SU-DHL-6 (cell line): Measurements from ENCODE around the gene MAP2K3.

Experiments
- H2AFZ ChIP-seq: fragments of 200-600 bp; sonication (generic); 2 replicates; pipeline ENCODE4 v1.6.1; 2014; ENCODE audit warnings: low read depth, mild to moderate bottlenecking, moderate library complexity, mixed read lengths, antibody characterized with exemption, low read length; ENCODE audit not compliant: severe bottlenecking
- H3F3A ChIP-seq: fragments of 200-600 bp; shearing (Covaris generic); 2 replicates; pipeline ENCODE4 v1.6.0; 2016; ENCODE audit warnings: antibody characterized with exemption, mild to moderate bottlenecking; ENCODE audit not compliant: insufficient read depth
- H3K27ac ChIP-seq: fragments of 200-600 bp; sonication (generic); 2 replicates; pipeline ENCODE4 v1.5.1; 2016; ENCODE audit warnings: low read depth, mild to moderate bottlenecking, low read length, moderate library complexity, mixed read lengths
- H3K27me3 ChIP-seq: fragments of 200-600 bp; sonication (generic), shearing (Covaris generic); 2 replicates; pipeline ENCODE4 v1.6.0; 2014; ENCODE audit warnings: mild to moderate bottlenecking, low read length
- H3K36me3 ChIP-seq: fragments of 200-600 bp; sonication (generic); 2 replicates; pipeline ENCODE4 v1.6.1; 2014; ENCODE audit warnings: mild to moderate bottlenecking, low read length, mixed read lengths
- H3K4me2 ChIP-seq: fragments of 300-600, 200-600 bp; shearing (Covaris generic), sonication (generic); 2 replicates; pipeline ENCODE4 v1.6.0; 2014; ENCODE audit warnings: low read length, low read depth, mild to moderate bottlenecking; ENCODE audit not compliant: poor library complexity, severe bottlenecking
- H3K4me3 ChIP-seq: fragments of 200-600 bp; sonication (generic); 2 replicates; pipeline ENCODE4 v1.5.1; 2014; ENCODE audit warnings: antibody characterized with exemption, low read length, mild to moderate bottlenecking, mixed read lengths; ENCODE audit not compliant: insufficient read depth, poor library complexity, severe bottlenecking
- H3K79me2 ChIP-seq: fragments of 200-600 bp; sonication (generic); 2 replicates; pipeline ENCODE4 v1.6.1; 2014; ENCODE audit warnings: mild to moderate bottlenecking, low read length, moderate library complexity; ENCODE audit not compliant: insufficient read depth
- H3K9ac ChIP-seq: fragments of 200-600 bp; sonication (generic); 2 replicates; pipeline ENCODE4 v1.7.0; 2014; ENCODE audit warnings: mild to moderate bottlenecking, low read length
- H3K9me2 ChIP-seq: fragments of 200-600 bp; sonication (generic); replicated peaks from 2 replicates; pipeline ENCODE4 v1.6.1; 2014; ENCODE audit warnings: low read length; ENCODE audit not compliant: insufficient read depth
- H3K9me3 ChIP-seq: fragments of 200-600 bp; sonication (generic); 2 replicates; pipeline ENCODE4 v1.6.1; 2014; ENCODE audit warnings: low read length, mixed read lengths; ENCODE audit not compliant: insufficient read depth
- H4K20me1 ChIP-seq: fragments of 200-600 bp; sonication (generic); 2 replicates; pipeline ENCODE4 v1.6.1; 2014; ENCODE audit warnings: low read depth, mild to moderate bottlenecking, antibody characterized with exemption, low read length, moderate library complexity, mixed read lengths
- CTCF ChIP-seq: fragments of 200-600 bp; sonication (generic); IDR thresholded peaks from one replicate; pipeline ENCODE4 v1.5.1; 2017; ENCODE audit warnings: antibody characterized with exemption, mild to moderate bottlenecking, low read length, moderate library complexity; ENCODE audit not compliant: insufficient read depth, poor library complexity, severe bottlenecking
- EZH2phosphoT487 ChIP-seq: fragments of 200-600 bp; sonication (generic), shearing (Covaris generic); conservative IDR thresholded peaks from 2 replicates; pipeline ENCODE4 v1.6.1; 2018; ENCODE audit warnings: mild to moderate bottlenecking, antibody characterized with exemption, low read length, moderate library complexity, mixed read lengths

Gene MAP2K3

DNA sequence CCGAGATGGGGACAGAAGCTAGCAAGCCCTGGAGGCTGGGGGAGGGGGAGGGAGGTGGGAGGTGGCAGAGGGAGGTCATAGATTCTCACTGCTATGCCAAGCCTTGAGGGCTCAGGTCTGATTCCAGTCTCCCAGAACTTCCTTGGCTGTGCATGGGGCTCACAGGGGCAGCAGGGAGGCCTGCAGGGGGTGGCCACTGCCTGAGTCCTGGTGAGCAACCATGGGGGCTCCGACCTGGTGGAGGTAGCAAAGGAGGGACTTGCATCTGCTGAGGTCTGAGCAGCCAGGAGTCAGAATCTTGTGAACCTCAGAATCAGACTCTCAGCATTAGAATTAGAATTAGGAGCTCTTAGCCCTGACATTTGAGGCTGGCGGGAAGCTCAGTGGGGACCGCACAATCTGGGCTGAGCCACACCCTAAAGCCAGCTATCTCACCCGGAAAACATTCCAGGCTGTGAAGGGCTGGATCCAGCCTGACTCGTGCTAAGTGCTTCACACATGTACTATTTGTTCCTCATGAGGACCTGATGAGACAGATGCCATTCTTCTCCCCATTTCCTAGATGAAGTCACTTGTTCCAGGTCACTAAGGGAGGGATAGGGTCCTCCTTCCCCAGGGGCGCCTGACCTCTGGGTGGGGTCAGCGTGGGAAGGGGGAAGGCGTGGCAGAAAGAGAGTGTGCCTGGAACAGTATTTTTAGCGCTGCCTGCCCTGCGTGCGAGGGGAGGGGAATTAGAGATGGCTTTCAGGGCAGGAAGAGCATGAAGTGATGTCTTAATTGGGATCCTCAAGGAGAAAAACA lies 74.4 kb downstream of the MAP2K3 start:
- Histone ChIP-seq H3K4me3 (no peak overlapping the region), H3F3A (no peaks in the 10 kb centered on the region), H3K4me2 (no peak overlapping the region), H3K9me2 (no peaks in the 10 kb centered on the region), H3K27ac (no peak overlapping the region), H3K79me2 (no peaks in the 10 kb centered on the region), H3K27me3 (0 out of 2 replicates have a peak, but pooled peaks cover 3% of the 10 kb centered on the region), H3K9me3 (no peaks in the 10 kb centered on the region), H4K20me1 (no peaks in the 10 kb centered on the region), H2AFZ (no peak overlapping the region), H3K36me3 (no peaks in the 10 kb centered on the region), H3K9ac (no peak overlapping the region)
- TF ChIP-seq CTCF, result no peak
- no peak for TF ChIP-seq EZH2phosphoT487

DNA sequence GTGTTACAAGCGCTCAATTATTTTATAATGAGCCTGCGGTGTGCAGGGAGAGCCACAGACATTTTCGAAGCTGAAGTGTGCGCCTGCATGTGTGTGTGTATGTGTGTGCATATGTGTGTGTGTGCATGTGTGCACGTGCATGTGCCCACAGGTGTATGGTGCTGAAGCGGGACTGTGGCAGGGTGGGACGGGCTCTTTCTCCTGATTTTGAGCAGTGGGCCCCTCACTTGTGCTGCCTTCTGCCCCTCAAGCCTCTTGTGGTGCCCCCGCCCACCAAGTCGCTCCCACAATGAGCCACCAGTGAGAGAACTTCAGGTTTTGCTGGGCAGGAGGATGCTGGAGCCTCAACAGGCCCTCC lies 75.0 kb downstream of the MAP2K3 start:
- no peak overlapping the region for H3K4me2 ChIP-seq

GRCh38 chr17:21360048-21360447 lies 75.5 kb downstream of the MAP2K3 start:
- Histone ChIP-seq H3K4me3 (no peak overlapping the region), H3K79me2 (no peaks in the 10 kb centered on the region), H3K4me2 (no peak overlapping the region), H3K27ac (no peak overlapping the region), H3K36me3 (no peaks in the 10 kb centered on the region), H3K9ac (no peak overlapping the region), H3K9me3 (no peaks in the 10 kb centered on the region), H3F3A (no peaks in the 10 kb centered on the region), H4K20me1 (no peaks in the 10 kb centered on the region), H2AFZ (no peak overlapping the region), H3K9me2 (no peaks in the 10 kb centered on the region), H3K27me3 (0 out of 2 replicates have a peak, but pooled peaks cover 3% of the 10 kb centered on the region)
- TF ChIP-seq EZH2phosphoT487, result no peak
- no peak for TF ChIP-seq CTCF

More for the DNA sequence above, 75.0 kb downstream of the MAP2K3 start:
- H3K27ac ChIP-seq, result no peak overlapping the region
- no peak overlapping the region for H3K9ac ChIP-seq
- no peaks in the 10 kb centered on the region for H4K20me1 ChIP-seq
- no peak overlapping the region for H2AFZ ChIP-seq
- 0 out of 2 replicates have a peak, but pooled peaks cover 3% of the 10 kb centered on the region for H3K27me3 ChIP-seq
- H3K36me3 ChIP-seq, result no peaks in the 10 kb centered on the region
- no peak for TF ChIP-seq CTCF
- no peak for TF ChIP-seq EZH2phosphoT487
- no peaks in the 10 kb centered on the region for H3K9me3 ChIP-seq
- H3F3A ChIP-seq, result no peaks in the 10 kb centered on the region
- no peaks in the 10 kb centered on the region for H3K9me2 ChIP-seq
- no peaks in the 10 kb centered on the region for H3K79me2 ChIP-seq
- H3K4me3 ChIP-seq, result no peak overlapping the region
